Smooth muscle cell of the brain vasculature (primary cell): ENCODE data around the gene BNC2.

Source experiments
- DNase-seq: peaks from one replicate; pipeline ENCODE4 v3.0.0-alpha.2; 2012; ENCODE audit warnings: low read depth, low spot score

Gene BNC2

DNA sequence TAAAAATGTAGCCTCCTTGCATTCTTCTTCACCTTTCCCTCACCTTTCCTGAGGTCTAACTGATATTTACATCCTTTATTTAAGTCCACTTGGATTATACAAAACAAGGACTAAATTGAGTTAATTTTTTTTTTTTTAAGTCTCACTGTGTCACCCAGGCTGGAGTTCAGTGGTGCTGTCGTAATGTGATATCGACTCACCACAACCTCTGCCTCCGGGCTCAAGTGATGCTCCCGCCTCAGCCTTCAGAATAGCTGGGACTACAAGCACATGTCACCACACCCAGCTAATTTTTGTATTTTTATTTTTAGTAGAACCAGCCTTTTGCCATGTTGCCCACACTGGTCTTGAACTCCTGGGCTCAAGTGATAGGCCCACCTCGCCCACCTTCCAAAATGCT is 195.3 kb downstream of the BNC2 start:
- DNase-seq: no peak

DNA sequence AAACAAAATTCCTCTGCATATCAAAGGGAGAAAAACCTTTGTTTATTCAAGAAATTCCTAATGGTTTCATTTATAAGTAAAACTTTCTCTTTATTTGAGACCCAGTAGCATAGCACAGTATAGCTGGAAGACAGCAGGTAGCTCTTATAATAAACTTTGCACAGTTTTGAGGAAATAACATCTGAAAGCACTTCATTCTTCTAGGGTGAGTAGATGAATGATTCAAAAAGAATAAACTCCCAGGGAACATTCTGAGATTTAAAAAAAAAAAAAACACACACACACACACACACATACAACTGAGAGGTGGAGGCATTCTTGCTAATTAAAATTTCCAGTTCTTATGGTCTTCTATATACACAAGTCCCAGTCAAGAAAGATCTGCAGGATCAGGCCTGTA is 197.3 kb downstream of the BNC2 start:
- no peak for DNase-seq

DNA sequence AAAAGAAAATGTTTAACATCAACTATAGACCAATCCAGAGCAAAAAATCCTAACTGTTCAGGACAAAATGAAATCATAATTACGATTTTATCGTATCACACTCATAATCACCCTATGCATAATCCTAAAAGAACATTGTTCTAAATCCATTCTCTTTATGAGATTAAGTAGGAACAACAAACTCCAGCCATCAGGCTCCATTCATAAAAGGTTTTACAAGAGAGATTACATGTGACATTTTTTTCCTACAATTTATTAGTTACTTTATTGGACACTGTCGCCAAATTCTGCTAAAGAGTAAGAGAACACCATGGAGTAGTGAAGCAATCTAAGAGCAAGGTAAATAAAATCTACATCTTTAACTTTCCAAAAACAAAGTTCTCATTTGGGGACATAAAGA is 198.0 kb downstream of the BNC2 start:
- DNase-seq: no peak

DNA sequence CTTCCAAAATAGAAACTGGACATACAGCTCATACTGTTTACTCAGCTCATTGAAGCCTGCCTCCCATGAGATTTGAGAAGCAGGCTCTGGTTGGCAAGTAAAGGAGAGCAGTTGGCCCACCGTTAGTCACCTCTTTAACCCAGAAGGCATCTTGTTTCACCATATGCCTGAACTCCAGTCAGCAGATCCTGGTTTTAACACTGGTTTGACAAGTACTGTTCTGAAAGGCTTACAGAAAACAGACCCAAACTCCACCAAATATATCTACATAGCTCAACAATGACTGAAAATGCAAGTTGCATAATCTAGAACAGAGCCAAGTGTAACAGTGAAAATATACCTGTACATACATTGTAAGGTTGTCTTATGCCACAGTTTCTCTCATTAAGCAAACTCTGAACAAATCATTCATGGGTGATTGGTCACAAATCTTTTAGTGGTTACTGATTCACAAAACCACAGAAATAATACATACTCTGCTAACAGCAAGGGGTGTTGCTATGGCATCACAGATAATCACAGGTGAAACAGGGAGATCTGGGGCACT is 198.8 kb downstream of the BNC2 start:
- DNase-seq: no peak

DNA sequence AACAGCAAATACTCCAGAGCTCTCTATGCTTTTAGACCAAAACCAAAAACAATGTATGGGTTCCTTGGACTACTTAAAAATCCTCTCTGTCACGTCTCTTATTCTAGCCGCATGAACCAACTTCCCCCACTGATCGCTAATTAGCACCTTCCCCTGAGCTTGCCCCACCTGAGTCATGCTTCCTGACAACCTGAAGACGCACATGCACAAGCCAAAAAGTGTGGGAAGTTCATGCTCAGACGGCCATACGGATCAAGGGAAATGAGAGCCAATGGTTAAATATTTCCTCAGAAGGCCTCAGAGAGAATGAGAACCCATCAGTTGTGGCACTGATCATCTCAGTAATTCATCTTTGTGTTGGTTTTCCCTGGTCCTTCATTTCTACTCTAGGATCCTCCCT is 199.7 kb downstream of the BNC2 start:
- no peak for DNase-seq

DNA sequence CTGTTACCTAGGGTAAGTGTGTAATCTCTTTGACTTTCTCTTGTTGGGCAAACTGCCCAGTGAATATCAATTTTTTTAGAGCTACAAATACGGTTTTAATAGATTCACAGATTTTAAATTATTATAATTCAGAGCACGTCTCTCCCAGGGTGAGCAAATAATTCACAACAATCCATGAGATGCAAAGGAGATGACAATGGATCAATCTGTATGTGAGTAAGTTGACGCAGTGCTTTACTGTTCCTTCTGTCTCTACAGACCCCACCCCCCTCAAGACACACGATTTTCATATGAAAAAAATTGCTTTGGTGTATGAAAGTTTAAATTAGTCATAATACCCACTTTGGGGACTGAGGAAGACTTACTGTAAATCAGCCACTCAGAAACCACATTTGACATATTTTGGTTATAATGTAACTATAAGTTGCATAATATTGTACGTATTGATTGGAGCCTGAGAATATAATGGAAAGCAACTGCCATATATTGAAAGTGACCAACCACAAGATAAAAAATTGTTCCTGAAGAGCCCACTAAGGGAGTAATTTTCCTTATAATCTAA is 201.7 kb downstream of the BNC2 start:
- DNase-seq: no peak

DNA sequence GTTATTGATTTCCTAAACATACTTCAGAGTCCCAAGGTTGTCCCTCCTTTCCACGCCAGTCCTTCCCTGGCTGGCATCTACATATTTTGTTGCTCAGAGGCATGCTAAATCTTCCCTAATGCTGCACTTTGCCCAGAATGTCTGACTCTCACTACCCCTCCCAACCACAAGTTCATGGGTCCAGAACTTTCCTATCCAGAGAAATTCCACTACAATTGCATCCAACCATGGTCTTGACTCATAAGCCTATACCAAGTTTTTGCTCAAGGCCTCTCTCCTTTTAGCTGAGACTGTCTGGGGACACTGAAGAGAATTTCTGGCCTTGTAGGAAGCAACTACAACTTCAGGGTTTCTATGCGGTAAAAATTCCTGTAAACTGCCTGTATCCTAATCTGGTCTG is 206.3 kb downstream of the BNC2 start:
- no peak for DNase-seq

DNA sequence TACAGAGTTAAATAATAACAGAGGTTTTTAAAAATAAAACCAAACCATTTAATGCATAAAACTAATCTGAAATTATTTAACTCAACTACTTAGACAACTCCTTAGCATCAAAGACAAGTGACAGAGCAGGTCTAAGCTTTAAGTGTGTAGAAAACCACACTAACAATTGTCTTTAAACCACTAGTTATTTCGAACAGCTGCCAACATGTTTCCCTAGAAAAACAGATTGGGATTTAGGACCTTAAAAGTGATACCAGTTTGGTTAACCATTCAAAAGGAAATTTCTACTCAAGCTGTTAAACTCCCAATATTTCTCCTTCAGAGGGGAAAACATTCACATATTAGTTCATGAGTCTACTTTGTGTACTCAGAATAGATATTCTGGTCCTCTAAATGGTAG is 208.7 kb downstream of the BNC2 start:
- no peak for DNase-seq

DNA sequence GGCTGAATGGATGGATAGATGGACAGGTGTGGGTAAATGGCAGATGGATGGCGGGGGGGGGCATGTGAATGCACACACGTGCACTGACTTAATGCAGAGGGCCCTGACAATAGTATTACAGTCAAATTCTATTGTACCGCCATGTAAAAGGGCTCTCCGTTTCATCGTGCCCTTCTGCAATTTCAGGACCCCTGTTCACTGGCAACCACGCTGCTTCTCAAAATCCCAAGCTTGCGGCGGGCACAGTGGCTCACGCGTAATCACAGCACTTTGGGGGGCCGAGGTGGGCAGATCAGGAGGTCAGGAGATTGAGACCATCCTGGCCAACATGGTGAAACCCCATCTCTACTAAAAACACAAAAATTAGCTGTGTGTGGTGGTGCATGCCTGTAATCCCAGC is 211.4 kb downstream of the BNC2 start:
- no peak for DNase-seq

DNA sequence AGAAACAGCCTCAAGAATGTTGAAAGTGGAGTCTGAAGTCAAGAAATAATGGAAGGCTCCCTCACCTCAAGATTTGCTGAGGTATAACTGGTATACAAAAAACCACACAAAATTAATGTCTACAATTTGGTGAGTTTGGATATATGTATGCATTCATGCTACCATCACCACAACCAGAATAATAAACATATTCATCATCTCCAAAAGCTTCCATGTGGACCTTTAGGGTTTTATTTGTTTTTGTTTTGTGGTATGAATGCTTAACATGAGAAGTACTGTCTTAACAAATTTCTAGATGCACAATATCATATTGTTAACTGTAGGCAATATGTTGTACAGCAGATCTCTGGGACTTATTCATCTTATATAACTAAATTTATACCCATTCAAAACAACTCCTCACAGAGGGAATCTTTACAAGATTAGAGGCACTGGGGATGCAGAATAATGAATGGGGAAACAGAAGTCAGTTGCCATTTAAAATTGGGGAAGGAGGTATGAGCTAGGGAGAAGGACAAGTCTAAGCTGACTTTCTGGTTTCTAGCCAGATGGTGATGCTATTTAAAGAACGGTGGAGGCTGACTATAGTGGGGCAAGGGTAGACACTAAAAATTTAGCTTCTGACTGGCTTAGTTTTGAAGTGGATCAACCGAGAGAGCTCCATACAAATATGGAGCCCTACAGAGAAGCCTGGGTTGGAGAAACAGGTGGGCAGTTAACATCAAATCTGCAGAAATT is 213.9 kb downstream of the BNC2 start:
- no peak for DNase-seq

DNA sequence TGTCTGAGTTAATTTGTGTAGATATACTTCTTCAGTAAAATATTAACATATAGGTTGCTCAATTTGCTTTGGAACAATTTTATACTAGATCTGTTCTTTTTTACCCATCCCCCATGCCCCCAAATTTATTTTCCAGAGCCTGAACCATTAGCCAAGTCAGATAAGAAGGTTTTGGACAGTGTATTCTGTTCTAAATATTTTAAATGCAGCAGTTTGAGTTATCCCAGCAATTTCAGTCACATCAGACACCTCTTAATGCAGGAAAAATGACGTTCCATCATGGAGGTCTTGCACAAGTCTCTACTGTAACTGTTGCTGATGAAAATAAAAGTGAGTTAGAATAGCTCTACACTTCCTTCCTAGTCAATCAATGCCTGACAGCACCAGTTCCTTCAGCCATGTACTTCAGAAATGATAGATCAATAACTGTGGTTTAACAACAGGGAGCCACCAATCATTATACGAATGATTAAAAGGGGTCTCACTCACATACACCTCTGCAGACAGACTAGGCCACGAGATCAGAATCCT is 215.8 kb downstream of the BNC2 start:
- DNase-seq: no peak

DNA sequence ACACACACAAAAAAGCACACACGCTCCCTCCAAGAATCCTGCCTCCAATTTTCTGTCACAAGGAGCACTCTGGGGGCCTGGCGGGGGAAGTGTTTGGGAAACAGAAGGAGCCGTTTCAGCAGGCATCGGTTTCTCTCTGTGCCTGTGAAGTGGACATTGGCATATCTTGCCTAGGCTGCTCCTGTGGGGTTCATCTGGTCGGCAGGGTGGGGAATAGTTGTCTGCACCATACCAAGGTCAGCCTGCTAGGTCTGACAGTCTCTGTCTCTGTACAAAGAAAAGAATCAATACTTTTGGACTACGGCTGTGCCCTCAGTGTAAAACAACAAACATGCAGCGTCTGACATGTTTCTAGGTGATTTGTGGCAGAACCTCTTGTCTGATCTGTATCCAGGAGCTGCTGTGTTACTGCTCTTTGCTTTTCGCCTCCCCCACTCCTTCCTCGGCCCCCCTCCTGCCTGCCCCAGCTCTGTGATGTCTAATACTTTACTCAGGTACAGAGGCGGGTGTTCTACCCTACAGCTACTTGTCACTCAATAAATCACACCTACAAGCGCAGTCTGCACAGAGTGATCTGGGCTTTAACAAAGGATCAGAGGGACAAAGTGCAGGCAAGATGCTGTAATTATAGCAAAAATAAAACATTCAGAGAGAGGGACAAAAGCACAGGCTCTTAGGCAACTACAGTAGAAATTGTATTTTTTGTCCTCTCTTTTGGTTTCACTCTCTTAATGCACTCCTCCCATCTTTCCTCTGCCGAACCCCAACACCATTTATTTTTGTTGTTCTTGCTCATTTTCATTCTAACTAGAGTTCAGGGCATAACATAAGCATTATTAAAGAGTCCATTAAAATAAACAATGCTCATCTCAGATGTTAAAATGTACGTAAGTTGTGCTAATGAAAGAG is 216.7 kb downstream of the BNC2 start:
- DNase-seq: no peak

DNA sequence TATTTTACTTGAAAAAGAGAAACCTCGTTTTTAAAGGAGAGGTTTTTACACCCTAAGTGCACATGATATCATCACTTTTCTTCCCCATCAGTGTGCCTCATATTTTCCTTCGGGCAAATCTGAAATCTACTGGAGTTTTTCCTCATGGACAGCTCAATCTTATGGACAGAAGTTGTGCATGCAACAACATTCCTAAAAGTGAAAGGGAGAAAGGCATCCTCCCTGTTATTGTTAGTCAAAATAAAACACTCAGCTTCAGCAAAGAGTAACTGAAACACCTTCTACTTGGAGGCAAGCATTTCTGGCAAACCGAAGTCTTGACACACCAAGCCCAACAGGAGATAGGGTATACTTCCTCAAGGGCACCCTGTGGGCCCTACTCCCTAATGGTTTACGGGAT is 217.9 kb downstream of the BNC2 start:
- DNase-seq: no peak

DNA sequence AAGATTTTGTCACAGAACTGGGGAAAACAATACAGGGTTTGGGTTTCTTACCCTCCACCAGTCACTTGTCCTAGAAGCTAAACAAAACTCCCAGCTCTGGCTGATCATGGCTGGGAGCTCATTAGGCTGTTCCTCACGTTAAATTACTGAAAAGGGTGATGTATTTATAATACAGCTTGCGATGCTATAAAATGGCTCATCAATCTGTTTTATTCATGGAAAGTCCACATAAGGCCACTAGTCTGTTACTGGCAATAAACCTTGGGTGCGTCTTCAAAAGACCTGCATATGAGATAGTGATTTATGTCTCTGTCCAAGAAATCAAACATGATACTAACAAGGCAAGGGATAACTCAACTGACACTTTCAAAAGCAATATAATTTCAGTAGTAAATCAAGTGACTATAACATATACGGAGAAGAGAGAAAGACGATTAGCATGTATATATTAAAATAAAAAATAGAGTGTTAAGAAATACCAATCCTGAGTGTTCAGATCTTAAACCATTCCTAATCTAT is 219.0 kb downstream of the BNC2 start:
- DNase-seq: no peak

DNA sequence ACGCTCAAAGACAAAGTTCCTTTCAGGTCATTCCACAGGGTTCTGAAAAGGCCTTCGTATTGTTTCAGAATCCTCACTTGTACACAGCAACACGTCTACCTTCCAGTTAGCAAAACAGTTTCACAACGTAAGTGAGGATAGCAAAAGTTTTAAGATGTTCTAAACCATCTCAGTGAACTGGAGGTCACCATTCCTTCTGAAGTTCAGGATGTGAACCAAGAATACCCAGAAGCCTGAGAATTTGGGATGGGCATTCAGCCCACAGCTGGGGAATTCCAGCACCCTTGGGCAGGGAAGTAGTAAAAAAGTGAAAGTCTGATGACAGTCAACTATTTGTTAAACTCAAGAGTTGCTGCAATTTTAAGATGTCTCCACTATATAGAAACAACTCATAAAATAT is 224.5 kb downstream of the BNC2 start:
- no peak for DNase-seq

DNA sequence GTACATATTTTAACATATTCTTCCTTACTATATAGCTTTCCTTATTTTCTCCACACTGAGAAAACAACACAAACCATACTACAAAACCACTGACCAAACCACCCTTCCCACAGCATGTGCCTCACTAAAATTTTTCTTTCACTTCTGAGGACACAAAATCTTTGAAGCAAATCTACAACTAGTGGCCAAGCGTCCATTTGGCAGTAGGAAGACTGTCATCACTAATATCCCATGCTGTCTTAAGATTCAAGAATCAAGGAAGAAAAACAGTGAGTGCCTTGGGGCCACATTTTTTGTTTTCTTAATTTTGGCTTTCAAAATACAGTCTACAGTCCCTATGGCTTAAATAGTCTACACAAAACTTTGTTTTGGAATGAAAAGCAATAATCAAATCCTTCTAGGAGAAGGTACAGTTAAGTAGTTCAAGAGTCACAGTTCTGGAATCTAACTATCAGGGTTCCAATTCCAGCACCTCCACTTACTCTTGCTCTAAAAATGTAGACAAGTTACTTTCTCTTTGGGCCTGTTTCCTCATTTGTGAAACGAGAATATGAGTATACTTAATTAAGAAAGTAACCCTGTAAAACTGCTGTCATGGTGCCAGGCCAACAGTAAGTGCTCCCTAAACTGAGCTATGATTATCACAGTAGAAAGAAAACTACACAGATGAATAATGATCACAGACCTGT is 227.9 kb downstream of the BNC2 start:
- no peak for DNase-seq

DNA sequence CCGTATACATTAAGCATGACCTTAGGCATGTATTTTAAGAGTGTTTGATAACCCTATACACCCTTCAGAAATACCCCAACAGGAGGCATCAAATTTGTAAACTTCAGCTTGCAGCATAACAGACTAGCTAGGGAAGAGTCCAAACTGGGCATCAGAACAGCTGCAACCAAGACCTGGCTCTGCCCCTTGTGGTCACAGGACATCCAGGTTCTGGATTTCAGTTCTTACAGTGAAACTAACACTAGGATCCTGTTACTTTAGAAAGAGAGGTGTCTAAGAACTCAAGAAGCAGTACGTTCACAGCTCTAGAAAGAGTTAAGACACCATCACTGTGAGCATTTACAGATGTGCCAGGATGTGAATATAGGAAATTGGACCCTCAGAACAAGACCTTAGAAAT is 229.8 kb downstream of the BNC2 start:
- DNase-seq: no peak

DNA sequence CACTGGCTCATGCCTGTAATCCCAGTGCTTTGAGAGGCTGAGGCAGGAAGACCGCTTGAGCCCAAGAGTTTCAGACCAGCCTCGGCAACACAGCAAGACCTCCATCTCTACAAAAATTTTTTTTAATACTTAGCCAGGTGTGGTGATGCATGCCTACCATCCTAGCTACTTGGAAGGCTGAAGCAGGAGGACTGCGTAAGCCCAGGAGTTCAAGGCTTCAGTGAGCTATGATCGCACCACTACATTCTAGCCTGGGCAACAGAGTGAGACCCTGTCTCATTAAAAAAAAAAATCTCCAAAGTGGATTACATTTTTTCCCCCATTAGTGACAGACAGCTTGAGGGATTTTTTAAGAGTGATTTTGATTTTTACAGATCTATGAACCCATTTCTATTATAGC is 230.8 kb downstream of the BNC2 start:
- no peak for DNase-seq

DNA sequence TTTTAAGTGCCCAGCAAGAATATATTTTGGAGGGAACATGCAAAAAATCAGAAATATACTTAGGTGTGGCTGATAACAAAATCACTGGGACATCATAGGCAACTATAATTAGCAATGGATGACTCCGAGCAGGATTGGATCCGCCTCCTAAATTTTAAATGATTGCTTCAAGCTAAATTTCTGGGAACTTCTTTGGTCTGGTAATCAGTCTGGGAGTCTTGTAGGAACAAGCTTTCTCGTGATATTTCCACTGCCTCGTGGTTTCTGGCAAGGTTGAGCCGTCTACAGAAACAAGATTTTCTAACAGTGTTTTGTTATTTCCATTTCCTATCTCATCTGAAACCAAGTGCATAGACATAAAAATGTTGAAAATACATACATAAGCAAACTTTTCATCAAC is 232.6 kb downstream of the BNC2 start:
- no peak for DNase-seq

DNA sequence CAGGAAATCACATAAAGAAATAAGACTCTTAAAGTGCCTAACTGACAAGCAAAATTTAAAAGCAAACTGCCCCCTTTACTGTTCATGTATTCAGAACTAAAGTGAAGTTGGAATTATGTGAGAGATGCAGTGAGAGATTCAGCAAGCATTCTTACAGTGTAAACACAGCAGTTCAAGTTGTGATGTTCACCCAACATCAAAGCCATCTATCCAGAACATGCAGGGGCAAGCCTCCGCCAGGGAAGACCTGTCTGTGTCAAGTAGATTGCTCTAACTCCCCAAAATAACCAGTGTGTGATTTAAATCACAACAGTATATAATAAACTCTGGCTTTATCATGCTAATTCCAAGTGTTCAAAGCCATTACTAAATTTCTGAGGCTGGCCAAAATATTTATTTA is 233.3 kb downstream of the BNC2 start:
- no peak for DNase-seq

DNA sequence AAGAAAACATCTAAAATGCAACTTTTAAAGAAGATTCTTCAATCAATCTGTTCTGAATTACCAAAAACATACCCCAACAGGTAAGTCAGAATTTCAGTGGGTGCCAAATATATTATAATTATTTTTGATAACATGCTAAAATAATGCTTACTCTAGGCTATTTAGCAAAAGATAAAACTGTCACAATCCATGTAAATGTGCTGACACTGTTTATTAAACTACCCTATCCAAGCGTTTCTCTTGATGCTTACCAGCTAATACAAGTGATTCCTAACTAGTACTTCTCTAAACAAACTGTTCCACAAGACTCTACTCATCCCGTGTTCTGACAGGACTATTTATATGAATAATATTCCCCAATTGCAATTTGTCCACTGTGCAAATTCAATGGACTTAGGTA is 236.7 kb downstream of the BNC2 start:
- DNase-seq: no peak
